Measurements from ENCODE around the gene MEIS1. TPM values are rescaled to one million over a fixed set of nuclear protein-coding genes. Genes with fewer than 3 reads are reported as not detected.

Gene MEIS1
- total RNA-seq, 1 donor from 2014 or later = 3.4 TPM

GRCh38 chr2:66431274-66431642 is 3.7 kb upstream of the MEIS1 start:
- Histone ChIP-seq H3K9me3 (ENCODE audit: insufficient read depth, low read depth, low read length) (no peaks in the 10 kb centered on the region), H3K4me2 (ENCODE audit: low read length) (no peak overlapping the region), H3K36me3 (ENCODE audit: insufficient read depth, low read length) (no peaks in the 10 kb centered on the region), H3K9ac (ENCODE audit: low read length) (no peak overlapping the region), H3K4me3 (ENCODE audit: insufficient read depth, low read depth, low read length) (no peak overlapping the region), H4K20me1 (ENCODE audit: insufficient read depth, low read length) (no peaks in the 10 kb centered on the region), H3K27me3 (ENCODE audit: insufficient read depth, low read length) (peaks cover 28% of the 10 kb centered on the region), H3K27ac (ENCODE audit: low read depth, low read length) (no peak overlapping the region), H2AFZ (ENCODE audit: low read depth, low read length) (no peak overlapping the region), H3K4me1 (ENCODE audit: insufficient read depth, low read length) (peaks cover 7% of the 10 kb centered on the region), H3K79me2 (ENCODE audit: insufficient read depth, low read length) (peaks cover 11% of the 10 kb centered on the region)
- H3K9me3 Mint-ChIP-seq (ENCODE audit: unreplicated experiment) = no peaks in the 10 kb centered on the region
- no peaks in the 10 kb centered on the region for H3K36me3 Mint-ChIP-seq (ENCODE audit: low read depth, unreplicated experiment)
- FAIRE-seq (no peak), DNase-seq (ENCODE audit: low read depth) (no peak)
- peaks cover 2% of the 10 kb centered on the region for H3K4me1 Mint-ChIP-seq (ENCODE audit: low read depth, unreplicated experiment)
- H3K4me3 Mint-ChIP-seq (ENCODE audit: unreplicated experiment) = no peak overlapping the region
- H3K27ac Mint-ChIP-seq (ENCODE audit: unreplicated experiment) = no peak overlapping the region
- H3K27me3 Mint-ChIP-seq (ENCODE audit: low read depth, unreplicated experiment) = peaks cover 63% of the 10 kb centered on the region
- TF ChIP-seq EZH2 (IDR thresholded peaks at IDR 0.05; ENCODE audit: insufficient read depth, low read length) = no peak
- TF ChIP-seq CTCF (IDR thresholded peaks at IDR 0.05; ENCODE audit: insufficient read depth, low read depth, low read length) = no peak

- H2AFZ ChIP-seq (ENCODE audit: low read depth, low read length) = peak overlapping the region; percentile 26
- H3K9ac ChIP-seq (ENCODE audit: low read length) = peak overlapping the region; percentile 94
- no peak overlapping the region for H3K27ac ChIP-seq (ENCODE audit: low read depth, low read length)
- Mint-ChIP-seq H3K9me3 (ENCODE audit: unreplicated experiment) (no peaks in the 10 kb centered on the region), H3K27ac (ENCODE audit: unreplicated experiment) (no peak overlapping the region), H3K27me3 (ENCODE audit: low read depth, unreplicated experiment) (peaks cover 64% of the 10 kb centered on the region), H3K36me3 (ENCODE audit: low read depth, unreplicated experiment) (no peaks in the 10 kb centered on the region), H3K4me3 (ENCODE audit: unreplicated experiment) (peak overlapping the region; percentile 66), H3K4me1 (ENCODE audit: low read depth, unreplicated experiment) (peaks cover under 1% of the 10 kb centered on the region)
- TF ChIP-seq EZH2 (IDR thresholded peaks at IDR 0.05; ENCODE audit: insufficient read depth, low read length) (no peak), CTCF (IDR thresholded peaks at IDR 0.05; ENCODE audit: insufficient read depth, low read depth, low read length) (no peak)
- H3K27me3 ChIP-seq (ENCODE audit: insufficient read depth, low read length) = peaks cover 27% of the 10 kb centered on the region
- peak overlapping the region; percentile 77 for H3K4me3 ChIP-seq (ENCODE audit: insufficient read depth, low read depth, low read length)
- H3K79me2 ChIP-seq (ENCODE audit: insufficient read depth, low read length) = peaks cover 19% of the 10 kb centered on the region
- H4K20me1 ChIP-seq (ENCODE audit: insufficient read depth, low read length) = no peaks in the 10 kb centered on the region
- H3K9me3 ChIP-seq (ENCODE audit: insufficient read depth, low read depth, low read length) = no peaks in the 10 kb centered on the region
- DNase-seq (ENCODE audit: low read depth) (no peak), FAIRE-seq (no peak)
- H3K4me1 ChIP-seq (ENCODE audit: insufficient read depth, low read length) = peaks cover 7% of the 10 kb centered on the region
- H3K36me3 ChIP-seq (ENCODE audit: insufficient read depth, low read length) = no peaks in the 10 kb centered on the region
- peak overlapping the region; percentile 99 for H3K4me2 ChIP-seq (ENCODE audit: low read length)
Observed at GRCh38 chr2:66431846-66432587, 2.9 kb upstream of the MEIS1 start.

All from astrocyte (in vitro differentiated cells and primary cell).